HUES6 (cell line): ENCODE data around the gene ADD1.

Source experiments
- H3K27ac ChIP-seq: 2 replicates; pipeline ENCODE4 v1.7.0; 2013; ENCODE audit warnings: low read depth, mild to moderate bottlenecking, low read length, inconsistent platforms
- H3K27me3 ChIP-seq: 2 replicates; pipeline ENCODE4 v1.6.1; 2013; ENCODE audit warnings: low read length; ENCODE audit not compliant: control insufficient read depth, insufficient read depth
- H3K36me3 ChIP-seq: 2 replicates; pipeline ENCODE4 v1.6.1; 2013; ENCODE audit warnings: low read length; ENCODE audit not compliant: control insufficient read depth, insufficient read depth
- H3K4me1 ChIP-seq: 2 replicates; pipeline ENCODE4 v1.6.1; 2013; ENCODE audit warnings: low read length; ENCODE audit not compliant: control insufficient read depth, insufficient read depth
- H3K4me3 ChIP-seq: 2 replicates; pipeline ENCODE4 v1.5.1; 2013; ENCODE audit warnings: low read depth, low read length
- H3K9ac ChIP-seq: one replicate; pipeline ENCODE4 v1.6.1; 2013; ENCODE audit warnings: mild to moderate bottlenecking, low read length
- H3K9me3 ChIP-seq: 2 replicates; pipeline ENCODE4 v1.6.1; 2013; ENCODE audit warnings: low read depth, low read length; ENCODE audit not compliant: control insufficient read depth, insufficient read depth

The ADD1 gene

DNA sequence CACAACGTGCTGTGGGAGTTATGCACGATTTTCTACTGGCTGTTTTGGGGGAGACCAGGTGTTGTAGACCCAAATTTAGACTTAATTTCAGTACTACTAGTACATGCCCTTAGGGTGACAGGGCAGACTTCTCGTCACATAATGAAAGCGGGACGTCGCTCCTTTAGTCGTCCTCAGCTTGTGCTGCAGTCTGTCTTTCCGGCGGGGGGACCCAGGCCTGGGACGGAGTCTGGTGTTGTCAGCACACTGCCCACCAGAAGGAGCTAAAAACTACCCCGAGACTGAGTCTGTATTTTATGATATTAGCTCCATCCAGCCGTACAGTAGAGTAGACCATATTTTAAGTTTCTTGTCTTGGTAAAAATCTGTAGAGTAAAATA, 84.0 kb downstream of the ADD1 start:
- Histone ChIP-seq H3K9me3 (no peaks in the 10 kb centered on the region), H3K4me1 (peaks cover 25% of the 10 kb centered on the region), H3K36me3 (peaks cover 83% of the 10 kb centered on the region), H3K27ac (no peak overlapping the region), H3K9ac (no peak overlapping the region), H3K27me3 (no peaks in the 10 kb centered on the region), H3K4me3 (no peak overlapping the region)

DNA sequence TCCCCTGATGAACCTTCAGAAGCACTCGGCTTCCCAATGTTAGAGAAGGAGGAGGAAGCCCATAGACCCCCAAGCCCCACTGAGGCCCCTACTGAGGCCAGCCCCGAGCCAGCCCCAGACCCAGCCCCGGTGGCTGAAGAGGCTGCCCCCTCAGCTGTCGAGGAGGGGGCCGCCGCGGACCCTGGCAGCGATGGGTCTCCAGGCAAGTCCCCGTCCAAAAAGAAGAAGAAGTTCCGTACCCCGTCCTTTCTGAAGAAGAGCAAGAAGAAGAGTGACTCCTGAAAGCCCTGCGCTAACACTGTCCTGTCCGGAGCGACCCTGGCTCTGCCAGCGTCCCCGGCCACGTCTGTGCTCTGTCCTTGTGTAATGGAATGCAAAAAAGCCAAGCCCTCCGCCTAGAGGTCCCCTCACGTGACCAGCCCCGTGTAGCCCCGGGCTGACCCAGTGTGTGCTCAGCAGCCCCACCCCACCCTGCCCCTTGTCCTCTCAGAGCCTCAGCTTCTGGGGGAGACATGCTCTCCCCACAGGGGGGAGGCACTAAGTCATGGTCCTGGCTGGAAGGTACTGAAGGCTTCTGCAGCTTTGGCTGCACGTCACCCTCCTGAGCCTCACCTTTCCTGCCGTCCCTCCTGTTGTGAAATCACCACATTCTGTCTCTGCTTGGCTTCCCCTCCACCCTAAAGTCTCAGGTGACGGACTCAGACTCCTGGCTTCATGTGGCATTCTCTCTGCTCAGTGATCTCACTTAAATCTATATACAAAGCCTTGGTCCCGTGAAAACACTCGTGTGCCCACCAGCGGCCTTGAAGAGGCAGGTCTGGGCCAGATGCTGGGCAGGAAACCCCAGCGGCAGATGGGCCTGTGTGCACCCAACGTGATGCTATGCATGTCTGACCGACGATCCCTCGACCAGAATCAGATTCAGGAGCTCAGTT, 84.9 kb downstream of the ADD1 start:
- no peaks in the 10 kb centered on the region for H3K9me3 ChIP-seq
- H3K4me3 ChIP-seq, result no peak overlapping the region
- peaks cover 24% of the 10 kb centered on the region for H3K4me1 ChIP-seq
- H3K27ac ChIP-seq, result no peak overlapping the region
- no peak overlapping the region for H3K9ac ChIP-seq
- H3K36me3 ChIP-seq, result peaks cover 85% of the 10 kb centered on the region
- no peaks in the 10 kb centered on the region for H3K27me3 ChIP-seq

DNA sequence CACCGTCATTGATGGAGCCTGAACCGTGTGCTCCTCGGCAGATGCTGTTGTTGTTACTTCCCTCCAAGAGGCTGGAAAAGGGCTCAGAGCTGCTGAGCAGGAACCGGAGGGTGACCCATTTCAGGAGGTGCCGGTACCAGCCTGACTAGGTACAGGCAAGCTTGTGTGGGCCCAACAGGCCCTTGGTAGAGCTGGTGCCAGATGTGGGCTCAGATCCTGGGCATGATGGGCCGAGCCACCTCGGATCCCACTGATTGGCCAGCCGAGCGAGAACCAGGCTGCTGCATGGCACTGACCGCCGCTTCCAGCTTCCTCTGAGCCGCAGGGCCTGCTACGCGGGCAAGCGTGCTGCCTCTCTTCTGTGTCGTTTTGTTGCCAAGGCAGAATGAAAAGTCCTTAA, 85.8 kb downstream of the ADD1 start:
- no peak overlapping the region for H3K9ac ChIP-seq
- no peak overlapping the region for H3K27ac ChIP-seq
- H3K4me1 ChIP-seq, result peaks cover 17% of the 10 kb centered on the region
- no peaks in the 10 kb centered on the region for H3K9me3 ChIP-seq
- H3K36me3 ChIP-seq, result peaks cover 80% of the 10 kb centered on the region
- H3K4me3 ChIP-seq, result no peak overlapping the region
- H3K27me3 ChIP-seq, result no peaks in the 10 kb centered on the region

- H3K9me3 ChIP-seq, result no peaks in the 10 kb centered on the region
- H3K4me1 ChIP-seq, result peaks cover 12% of the 10 kb centered on the region; the same call in 1 of the 2 replicates
- H3K27ac ChIP-seq, result no peak overlapping the region
- no peak overlapping the region for H3K4me3 ChIP-seq
- no peaks in the 10 kb centered on the region for H3K27me3 ChIP-seq
- no peak overlapping the region for H3K9ac ChIP-seq
- H3K36me3 ChIP-seq, result peaks cover 73% of the 10 kb centered on the region
Observed at GRCh38 chr4:2930135-2930757, 86.6 kb downstream of the ADD1 start.

DNA sequence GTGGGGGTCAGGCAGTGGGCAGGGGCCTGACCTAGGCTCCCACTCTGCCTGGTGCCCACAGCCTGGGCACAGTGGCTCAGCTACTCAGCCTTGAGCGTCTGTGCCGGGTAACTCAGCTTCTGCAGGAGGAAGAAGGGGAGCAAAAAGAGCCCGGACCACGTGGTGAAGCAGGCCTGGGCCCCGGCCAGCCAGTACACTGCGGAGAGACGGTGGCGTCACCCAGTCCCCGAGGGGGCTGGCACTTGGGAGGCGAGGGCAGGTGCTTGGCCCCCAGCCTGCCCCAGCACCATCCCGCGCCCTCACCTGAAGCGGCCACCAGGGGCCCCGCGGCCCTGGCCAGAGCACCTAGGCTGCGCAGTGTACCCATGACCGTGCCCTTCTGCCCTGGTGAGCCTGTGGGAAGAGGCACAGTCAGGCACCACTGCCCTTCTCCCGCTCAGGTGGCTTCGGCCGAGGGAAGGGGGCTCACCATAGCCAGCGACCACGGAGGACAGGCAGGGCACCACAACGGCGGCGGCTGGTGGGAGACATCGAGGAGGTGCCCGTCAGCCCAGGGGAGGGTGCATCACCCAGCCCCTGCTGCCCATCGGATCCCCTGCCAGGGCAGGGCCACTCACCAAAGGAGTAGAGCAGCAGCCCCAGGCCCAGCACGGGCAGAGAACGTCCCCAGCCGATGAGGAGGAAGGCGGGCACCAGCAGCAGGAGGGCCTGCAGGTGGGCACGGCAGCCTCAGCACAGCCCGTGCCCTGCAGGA, 87.3 kb downstream of the ADD1 start:
- peaks cover 16% of the 10 kb centered on the region; the same call in 1 of the 2 replicates for H3K4me1 ChIP-seq
- no peaks in the 10 kb centered on the region for H3K9me3 ChIP-seq
- H3K27ac ChIP-seq, result no peak overlapping the region
- peaks cover 69% of the 10 kb centered on the region for H3K36me3 ChIP-seq
- H3K9ac ChIP-seq, result no peak overlapping the region
- H3K27me3 ChIP-seq, result no peaks in the 10 kb centered on the region
- no peak overlapping the region for H3K4me3 ChIP-seq

- Histone ChIP-seq H3K4me1 (peaks cover 16% of the 10 kb centered on the region; the same call in 1 of the 2 replicates), H3K27ac (no peak overlapping the region), H3K36me3 (peaks cover 66% of the 10 kb centered on the region)
Observed at GRCh38 chr4:2931512-2932301, 88.1 kb downstream of the ADD1 start.

DNA sequence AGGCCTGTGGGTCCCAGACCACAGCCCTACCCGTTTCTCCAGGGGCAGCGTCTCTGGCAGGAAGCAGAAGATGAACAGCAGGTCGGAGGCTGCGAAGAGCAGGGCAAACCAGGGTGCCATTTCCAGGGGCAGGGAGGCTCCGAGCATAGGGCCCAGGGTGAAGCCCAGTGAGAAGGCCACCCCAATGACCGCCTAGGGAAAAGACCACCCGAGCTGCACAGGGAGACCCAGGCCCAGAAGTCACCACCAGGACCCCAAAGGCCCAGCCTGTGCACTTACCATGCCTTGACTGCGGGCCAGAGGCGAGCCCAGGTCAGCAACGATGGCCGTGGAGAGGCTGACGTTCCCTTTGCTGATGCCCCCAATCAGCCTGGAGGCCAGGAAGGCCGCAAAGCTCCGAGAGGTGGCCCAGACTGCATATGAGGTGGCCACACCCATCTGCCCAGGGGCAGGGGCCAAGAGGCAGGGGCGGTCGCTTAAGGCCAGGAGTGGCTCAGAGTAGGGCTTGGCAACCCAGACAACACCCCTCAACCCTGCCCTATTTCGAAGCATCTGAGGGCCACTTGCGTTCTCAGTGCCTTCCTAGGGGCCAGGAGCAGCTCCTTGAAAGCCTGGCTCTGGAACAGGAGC, 88.8 kb downstream of the ADD1 start:
- H3K4me3 ChIP-seq, result no peak overlapping the region
- H3K4me1 ChIP-seq, result peaks cover 23% of the 10 kb centered on the region; the same call in 1 of the 2 replicates
- no peak overlapping the region for H3K9ac ChIP-seq

More at GRCh38 chr4:2931512-2932301, 88.1 kb downstream of the ADD1 start:
- H3K9me3 ChIP-seq, result no peaks in the 10 kb centered on the region
- no peak overlapping the region for H3K4me3 ChIP-seq
- no peak overlapping the region for H3K9ac ChIP-seq
- H3K27me3 ChIP-seq, result no peaks in the 10 kb centered on the region

GRCh38 chr4:2932951-2933565, 89.4 kb downstream of the ADD1 start:
- H3K36me3 ChIP-seq, result peaks cover 67% of the 10 kb centered on the region
- H3K27ac ChIP-seq, result no peak overlapping the region
- no peaks in the 10 kb centered on the region for H3K27me3 ChIP-seq

More for the DNA sequence above, 88.8 kb downstream of the ADD1 start:
- no peaks in the 10 kb centered on the region for H3K27me3 ChIP-seq
- no peak overlapping the region for H3K27ac ChIP-seq
- H3K36me3 ChIP-seq, result peaks cover 66% of the 10 kb centered on the region
- H3K9me3 ChIP-seq, result no peaks in the 10 kb centered on the region

DNA sequence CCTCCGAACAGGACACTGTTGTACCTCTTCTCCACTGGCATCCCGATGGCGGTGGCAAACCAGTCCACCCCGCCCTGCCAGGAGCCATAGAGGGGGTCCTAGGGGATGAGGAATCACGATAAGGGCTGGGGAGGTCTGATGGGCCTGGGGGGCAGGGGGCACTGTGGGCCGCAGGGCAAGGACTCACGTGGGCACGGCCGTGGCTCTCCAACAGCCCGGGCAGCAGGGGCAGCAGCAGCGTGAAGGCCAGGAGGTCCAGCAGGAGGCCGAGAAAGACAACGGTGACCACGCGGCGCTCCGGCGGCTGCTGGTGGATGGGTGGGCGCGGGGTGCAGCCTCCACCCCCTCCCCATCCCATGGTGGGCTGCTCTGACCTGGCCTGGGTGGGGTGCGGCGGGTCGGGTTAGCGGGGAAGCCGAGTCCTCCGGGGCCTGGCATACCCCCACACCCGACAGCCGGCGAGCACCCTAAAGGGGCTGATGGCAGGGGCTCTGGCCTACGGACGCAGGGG, 90.0 kb downstream of the ADD1 start:
- Histone ChIP-seq H3K9me3 (no peaks in the 10 kb centered on the region), H3K36me3 (peaks cover 67% of the 10 kb centered on the region), H3K9ac (peak overlapping the region; percentile 56), H3K27me3 (no peaks in the 10 kb centered on the region), H3K27ac (no peak overlapping the region), H3K4me3 (peak overlapping the region; percentile 64), H3K4me1 (peaks cover 22% of the 10 kb centered on the region; the same call in 1 of the 2 replicates)

More at GRCh38 chr4:2932951-2933565, 89.4 kb downstream of the ADD1 start:
- H3K4me1 ChIP-seq, result peaks cover 25% of the 10 kb centered on the region; the same call in 1 of the 2 replicates
- H3K4me3 ChIP-seq, result peak overlapping the region; percentile 64; the same call in 1 of the 2 replicates
- no peak overlapping the region for H3K9ac ChIP-seq
- no peaks in the 10 kb centered on the region for H3K9me3 ChIP-seq
